CD4-positive, alpha-beta T cell (primary cell): ENCODE data around the gene SCNM1. TPM values are rescaled to one million over a fixed set of nuclear protein-coding genes. Genes with fewer than 3 reads are reported as not detected.
A peak's percentile ranks its signal among the peaks of the same experiment; 100 is the strongest.

ENCODE experiments used
- ATAC-seq: fragments of 200-7000 bp; cut with Tn5 transposase; one replicate; pipeline ENCODE4 v1.10.0; 2022; ENCODE audit warnings: mild to moderate bottlenecking; ENCODE audit not compliant: poor library complexity
- CTCF ChIA-PET: fragments of 350-600 bp; sonication (Branson Sonifier 250); formaldehyde crosslinking; loops from one replicate; lab custom pipeline; 2021; ENCODE audit warnings: antibody characterized with exemption, inconsistent platforms; lab: Charles Lee
- POLR2A ChIA-PET: fragments of 350-600 bp; sonication (Branson Sonifier 250); formaldehyde crosslinking; loops from one replicate; lab custom pipeline; 2021; ENCODE audit warnings: antibody characterized with exemption, inconsistent platforms; lab: Charles Lee
- DNase-seq, 14 experiments: peaks; one replicate each; pipeline ENCODE4 v3.0.0-alpha.2; 2013 to 2020; ENCODE audit warnings: mixed read lengths in 2 of 14
- H3K27ac ChIP-seq, 2 donors: one replicate each; pipeline versions ENCODE4 v1.5.1 to v1.7.0; 2013; ENCODE audit warnings: low read length in 2 of 2, low read depth in 1 of 2, mild to moderate bottlenecking in 1 of 2
- H3K27me3 ChIP-seq, 2 experiments: 1 replicate in 1 of 2; 2 replicates in 1 of 2; pipeline versions ENCODE4 v1.6.1 to v1.7.0; 2013; ENCODE audit warnings: low read length in 2 of 2, control low read depth in 1 of 2, mild to moderate bottlenecking in 1 of 2, moderate library complexity in 1 of 2; ENCODE audit not compliant: insufficient read depth in 2 of 2, control insufficient read depth in 1 of 2
- H3K36me3 ChIP-seq: one replicate; pipeline ENCODE4 v1.6.1; 2013; ENCODE audit warnings: low read length, control low read depth; ENCODE audit not compliant: insufficient read depth
- H3K4me1 ChIP-seq: one replicate; pipeline ENCODE4 v1.6.1; 2013; ENCODE audit warnings: low read length, control low read depth; ENCODE audit not compliant: insufficient read depth
- H3K4me3 ChIP-seq: one replicate; pipeline ENCODE4 v1.5.1; 2013; ENCODE audit warnings: mild to moderate bottlenecking, low read length, moderate library complexity
- H3K9me3 ChIP-seq, 2 experiments: 1 replicate in 1 of 2; 2 replicates in 1 of 2; pipeline versions ENCODE4 v1.6.1 to v1.7.0; 2013; ENCODE audit warnings: low read length in 2 of 2, mild to moderate bottlenecking in 2 of 2, control low read depth in 1 of 2, moderate library complexity in 1 of 2; ENCODE audit not compliant: control insufficient read depth in 1 of 2, insufficient read depth in 1 of 2
- H3K27ac Mint-ChIP-seq: one replicate; pipeline ENCODE4 v1.8.0; 2020; ENCODE audit warnings: mixed read lengths
- H3K27me3 Mint-ChIP-seq: one replicate; pipeline ENCODE4 v1.8.0; 2021; ENCODE audit warnings: mixed read lengths
- H3K36me3 Mint-ChIP-seq: one replicate; pipeline ENCODE4 v1.8.0; 2021; ENCODE audit warnings: low read depth, mixed read lengths
- H3K4me1 Mint-ChIP-seq: one replicate; pipeline ENCODE4 v1.8.0; 2021; ENCODE audit warnings: low read depth, mixed read lengths
- H3K4me3 Mint-ChIP-seq: one replicate; pipeline ENCODE4 v1.8.0; 2020; ENCODE audit warnings: mild to moderate bottlenecking, mixed read lengths
- H3K9me3 Mint-ChIP-seq: one replicate; pipeline ENCODE4 v1.8.0; 2020; ENCODE audit warnings: mixed read lengths
- intact Hi-C, 2 experiments: fragments of 100-400 bp; cut with DNase I in 1 of 2; cut with micrococcal nuclease in 1 of 2; formaldehyde crosslinking; loops; one replicate each; pipeline versions ENCODE4 v1.15.1 to v1.9.0; 2023 to 2025; cut with DNase I, micrococcal nuclease
- total RNA-seq, 174 experiments: library from RNA in 2 of 174; stranded (reverse) in 2 of 174; gene quantifications; one replicate each; pipeline ENCODE4 v1.2.3 and lab custom pipeline; 2021 to 2026
- TF ChIP-seq, protein P1 (sequence below): fragments of 200-600 bp; IDR thresholded peaks from one replicate; pipeline ENCODE4 v1.8.0; 2022; ENCODE audit warnings: antibody characterized with exemption, mild to moderate bottlenecking

Gene SCNM1
- total RNA-seq, 2 experiments from 2014 or later: 35.2 to 35.7 TPM

DNA sequence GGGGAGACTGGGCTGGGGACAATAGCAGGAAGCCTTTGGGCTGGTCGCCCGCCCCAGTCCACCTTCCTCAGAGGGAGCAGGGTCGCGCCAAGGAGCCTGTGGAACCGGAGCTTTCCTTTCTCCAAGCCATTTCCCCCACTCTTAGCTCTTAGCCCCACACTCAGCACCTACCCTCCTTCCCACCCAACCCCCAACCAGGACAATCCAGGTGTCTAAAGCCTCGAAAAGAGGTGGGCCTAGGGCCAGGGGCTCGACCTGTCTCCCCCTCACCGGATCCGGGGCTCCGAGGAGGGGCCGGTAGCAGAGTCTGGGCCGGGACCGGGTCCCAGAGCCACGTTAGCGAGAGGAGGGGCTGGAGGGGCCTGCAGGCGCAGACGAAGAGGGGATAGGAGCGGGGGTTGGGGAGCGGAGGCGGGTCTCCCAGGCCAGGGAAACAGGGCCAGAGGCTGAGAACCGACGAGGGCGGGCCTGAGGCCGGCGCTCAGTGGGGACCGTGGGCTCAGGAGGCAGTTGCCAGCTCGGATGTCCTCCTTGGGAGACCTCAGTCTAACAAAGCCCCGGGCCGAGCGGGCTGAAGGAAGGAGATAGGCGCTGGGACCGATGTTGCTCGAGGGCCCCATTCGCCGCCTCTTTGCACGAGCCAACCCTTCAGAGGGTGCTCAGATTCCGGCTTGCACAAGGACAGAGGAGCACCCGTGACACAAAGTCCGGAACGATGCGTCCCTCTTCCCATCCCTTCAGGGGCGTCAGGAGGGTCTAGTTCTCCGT lies 20.5 kb upstream of the SCNM1 start:
- H3K36me3 Mint-ChIP-seq: peaks cover 5% of the 10 kb centered on the region
- Histone ChIP-seq H3K36me3 (no peaks in the 10 kb centered on the region), H3K4me1 (peaks cover 26% of the 10 kb centered on the region), H3K4me3 (peak overlapping the region; percentile 81), H3K9me3 (no peaks in the 10 kb centered on the region), H3K27ac (no peak overlapping the region), H3K27me3 (no peaks in the 10 kb centered on the region)
- TF ChIP-seq, protein P1, sequence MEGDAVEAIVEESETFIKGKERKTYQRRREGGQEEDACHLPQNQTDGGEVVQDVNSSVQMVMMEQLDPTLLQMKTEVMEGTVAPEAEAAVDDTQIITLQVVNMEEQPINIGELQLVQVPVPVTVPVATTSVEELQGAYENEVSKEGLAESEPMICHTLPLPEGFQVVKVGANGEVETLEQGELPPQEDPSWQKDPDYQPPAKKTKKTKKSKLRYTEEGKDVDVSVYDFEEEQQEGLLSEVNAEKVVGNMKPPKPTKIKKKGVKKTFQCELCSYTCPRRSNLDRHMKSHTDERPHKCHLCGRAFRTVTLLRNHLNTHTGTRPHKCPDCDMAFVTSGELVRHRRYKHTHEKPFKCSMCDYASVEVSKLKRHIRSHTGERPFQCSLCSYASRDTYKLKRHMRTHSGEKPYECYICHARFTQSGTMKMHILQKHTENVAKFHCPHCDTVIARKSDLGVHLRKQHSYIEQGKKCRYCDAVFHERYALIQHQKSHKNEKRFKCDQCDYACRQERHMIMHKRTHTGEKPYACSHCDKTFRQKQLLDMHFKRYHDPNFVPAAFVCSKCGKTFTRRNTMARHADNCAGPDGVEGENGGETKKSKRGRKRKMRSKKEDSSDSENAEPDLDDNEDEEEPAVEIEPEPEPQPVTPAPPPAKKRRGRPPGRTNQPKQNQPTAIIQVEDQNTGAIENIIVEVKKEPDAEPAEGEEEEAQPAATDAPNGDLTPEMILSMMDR: no peak
- peaks cover 18% of the 10 kb centered on the region for H3K4me1 Mint-ChIP-seq
- DNase-seq: peak in 3 of 14 experiments; percentile 45 to 55 (median 51)
- peak; percentile 15 for ATAC-seq
- H3K9me3 Mint-ChIP-seq: no peaks in the 10 kb centered on the region
- intact Hi-C loops: no loop called here
- CTCF ChIA-PET: no interaction called here
- no peak overlapping the region for H3K27ac Mint-ChIP-seq
- H3K4me3 Mint-ChIP-seq: peak overlapping the region; percentile 98
- POLR2A ChIA-PET: interaction anchor here (0.8 to 5.4 kb wide), 2 partner anchors 12 to 44 kb away, joined by 3 to 26 read pairs; partner anchors contain the start of genes TNFAIP8L2 and VPS72
- H3K27me3 Mint-ChIP-seq: no peaks in the 10 kb centered on the region

DNA sequence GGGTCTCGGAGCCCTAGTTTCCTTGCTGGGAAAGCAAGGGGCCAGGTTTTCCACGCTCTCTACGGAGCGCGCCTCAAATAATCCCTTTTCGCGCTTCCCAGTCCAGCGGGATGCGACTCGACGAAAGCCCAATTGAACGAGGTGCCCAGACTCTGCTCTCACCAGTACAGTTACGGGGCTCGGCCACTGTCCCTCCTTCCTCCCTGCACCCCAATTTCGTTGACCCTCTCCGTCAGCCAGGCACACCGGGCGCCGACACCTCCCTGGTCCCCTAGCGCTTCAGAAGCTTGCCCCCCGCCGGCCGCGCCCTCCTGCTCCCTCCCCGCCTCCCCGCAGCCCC lies 19.9 kb upstream of the SCNM1 start:
- ChIA-PET CTCF (no interaction called here), POLR2A (interaction anchor here (5.4 kb wide), 1 partner anchor 11 kb away, joined by 26 read pairs; the partner anchor contains the start of gene TNFAIP8L2)
- H3K36me3 Mint-ChIP-seq: peaks cover 5% of the 10 kb centered on the region
- DNase-seq: no peak
- H3K4me1 Mint-ChIP-seq: peaks cover 18% of the 10 kb centered on the region
- no peaks in the 10 kb centered on the region for H3K27me3 ChIP-seq
- peaks cover 26% of the 10 kb centered on the region for H3K4me1 ChIP-seq
- H3K27ac ChIP-seq: no peak overlapping the region
- no peaks in the 10 kb centered on the region for H3K9me3 ChIP-seq
- no peak for ATAC-seq
- H3K4me3 Mint-ChIP-seq: peak overlapping the region; percentile 98
- TF ChIP-seq, protein P1: no peak
- H3K27ac Mint-ChIP-seq: no peak overlapping the region
- intact Hi-C loops: no loop called here
- peak overlapping the region; percentile 81 for H3K4me3 ChIP-seq
- no peaks in the 10 kb centered on the region for H3K9me3 Mint-ChIP-seq
- H3K27me3 Mint-ChIP-seq: no peaks in the 10 kb centered on the region
- no peaks in the 10 kb centered on the region for H3K36me3 ChIP-seq

DNA sequence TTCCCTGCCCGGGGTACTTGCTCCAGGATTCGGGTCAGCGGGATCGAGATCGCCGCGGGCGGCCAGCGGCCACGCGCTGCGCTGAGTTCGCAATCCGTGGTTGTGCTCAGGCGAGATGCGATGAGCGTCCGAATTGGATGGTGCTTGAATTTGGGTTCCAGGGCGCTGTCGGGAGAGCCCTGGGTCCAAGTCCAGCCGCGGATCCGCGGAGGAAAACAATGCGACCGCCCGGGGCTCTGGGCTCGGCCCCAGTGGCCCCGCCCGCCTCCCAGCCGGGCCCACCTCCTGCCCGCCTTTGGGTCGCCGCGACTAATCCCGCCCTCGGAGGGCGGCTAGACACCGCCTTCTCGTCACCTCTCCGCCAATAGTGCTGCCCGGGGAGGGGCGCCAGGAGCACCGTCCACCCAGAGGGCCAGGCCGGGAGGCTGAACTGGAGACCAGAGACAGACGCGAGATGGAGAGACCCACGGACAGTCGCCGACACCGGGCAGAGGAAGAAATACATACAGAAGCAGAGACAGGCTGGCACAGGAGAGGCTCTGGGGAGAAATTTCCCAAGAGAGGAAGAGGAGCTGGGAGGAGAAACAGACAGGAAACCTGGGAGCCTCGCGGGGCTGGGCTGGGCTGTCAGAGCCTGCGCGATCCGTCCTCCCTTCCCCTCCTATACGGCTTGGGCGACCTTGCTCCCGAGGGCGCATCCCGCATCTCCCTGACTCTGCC lies 19.4 kb upstream of the SCNM1 start, which contains the start of gene SEMA6C:
Gene SEMA6C (minus strand): TSS at position 220 of the 720 bp plus-strand sequence. CDS start 4,010 bp downstream, outside the sequence.
- peak; percentile 99 for ATAC-seq
- H3K4me1 Mint-ChIP-seq: peaks cover 18% of the 10 kb centered on the region
- H3K4me1 ChIP-seq: peaks cover 26% of the 10 kb centered on the region

More for the DNA sequence above, 19.4 kb upstream of the SCNM1 start, which contains the start of gene SEMA6C:
- H3K27ac ChIP-seq: no peak within 1 kb of the TSS
- Mint-ChIP-seq H3K4me3 (peak within 1 kb of the TSS; percentile 98), H3K27ac (peak within 1 kb of the TSS; percentile 76), H3K27me3 (no peaks in the 10 kb centered on the region), H3K9me3 (no peaks in the 10 kb centered on the region), H3K36me3 (peaks cover 5% of the 10 kb centered on the region)
- peak; percentile 71 to 92 (median 83) for DNase-seq
- H3K4me3 ChIP-seq: peak within 1 kb of the TSS; percentile 81
- no peaks in the 10 kb centered on the region for H3K36me3 ChIP-seq
- TF ChIP-seq, protein P1: no peak
- ChIA-PET CTCF (interaction anchor here (0.5 kb wide), 1 partner anchor 75 kb away, joined by 3 read pairs; no protein-coding TSS in a partner anchor), POLR2A (interaction anchor here (5.4 kb wide), 1 partner anchor 11 kb away, joined by 26 read pairs; the partner anchor contains the start of gene TNFAIP8L2)
- intact Hi-C loops: no loop called here
- no peaks in the 10 kb centered on the region for H3K27me3 ChIP-seq
- no peaks in the 10 kb centered on the region for H3K9me3 ChIP-seq
